NOMO-1 treated with DMSO at 0.1 percent for 48 hours (cell line): ENCODE measurements around the gene MYL9.

ENCODE experiments used
- DNase-seq: peaks from one replicate; lab custom pipeline; 2025; ENCODE audit not compliant: unreplicated experiment; lab: John Stamatoyannopoulos, UW

Gene MYL9

GRCh38 chr20:36525620-36526365, 15.5 kb upstream of the MYL9 start:
- no peak for DNase-seq

GRCh38 chr20:36526521-36527011, 14.8 kb upstream of the MYL9 start:
- no peak for DNase-seq

GRCh38 chr20:36527331-36528125, 13.8 kb upstream of the MYL9 start:
- DNase-seq, result no peak

- DNase-seq, result no peak
These were observed 13.0 kb upstream of the MYL9 start for GRCh38 chr20:36528176-36528874.

GRCh38 chr20:36528875-36529417, 12.4 kb upstream of the MYL9 start:
- no peak for DNase-seq

GRCh38 chr20:36532388-36532787, 8.9 kb upstream of the MYL9 start:
- DNase-seq, result no peak

- DNase-seq, result no peak
These were observed 8.5 kb upstream of the MYL9 start for GRCh38 chr20:36532822-36533221.

GRCh38 chr20:36538026-36538722, 3.1 kb upstream of the MYL9 start:
- no peak for DNase-seq

- DNase-seq, result no peak
These were observed 638 bp upstream of the MYL9 start for GRCh38 chr20:36540551-36541211.

GRCh38 chr20:36541768-36542488, 609 bp downstream of the MYL9 start:
- no peak for DNase-seq

GRCh38 chr20:36542516-36543183, 1.3 kb downstream of the MYL9 start:
- no peak for DNase-seq

GRCh38 chr20:36543184-36544133, 2.1 kb downstream of the MYL9 start:
- DNase-seq, result no peak

- no peak for DNase-seq
These were observed 3.1 kb downstream of the MYL9 start for GRCh38 chr20:36544134-36545018.

GRCh38 chr20:36546111-36546736, 4.9 kb downstream of the MYL9 start:
- no peak for DNase-seq

- no peak for DNase-seq
These were observed 6.1 kb downstream of the MYL9 start for GRCh38 chr20:36547186-36548005.

- no peak for DNase-seq
These were observed 6.6 kb downstream of the MYL9 start for GRCh38 chr20:36548006-36548315.
